Measurements from ENCODE around the gene PPP4R2. TPM values are rescaled to one million over a fixed set of nuclear protein-coding genes. Genes with fewer than 3 reads are reported as not detected.

The PPP4R2 gene
- total and polyA plus RNA-seq, 7 donors = 15.1 to 94.1 (median 51.2) TPM

DNA sequence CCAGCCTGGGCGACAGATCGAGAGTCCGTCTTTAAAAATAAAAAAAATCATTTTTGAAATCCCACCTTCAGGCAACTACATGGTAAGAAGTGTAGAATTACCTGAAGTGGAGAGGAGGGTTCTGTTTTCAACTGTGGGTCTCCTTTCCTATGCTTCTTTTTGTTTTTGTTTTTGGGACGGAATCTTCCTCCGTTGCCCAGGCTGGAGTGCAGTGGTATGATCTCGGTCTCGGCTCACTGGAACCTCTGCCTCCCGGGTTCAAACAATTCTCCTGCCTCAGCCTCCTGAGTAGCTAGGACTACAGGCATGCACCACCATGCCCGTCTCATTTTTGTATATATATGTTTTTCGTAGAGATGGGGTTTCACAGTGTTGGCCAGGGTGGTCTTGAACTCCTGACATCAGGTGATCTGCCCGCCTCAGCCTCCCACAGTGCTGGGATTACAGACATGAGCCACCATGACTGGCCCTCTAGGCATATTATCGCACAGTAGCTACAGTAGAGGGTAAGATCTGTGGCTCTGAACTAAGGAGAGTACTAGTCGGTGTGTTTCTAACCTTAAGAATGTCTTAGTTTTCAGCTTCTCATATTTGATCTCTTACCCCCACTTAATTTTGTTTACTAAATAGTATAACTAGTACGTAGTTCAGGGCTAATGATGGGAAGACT is 73.3 kb downstream of the PPP4R2 start:
- H3K27me3 ChIP-seq (ENCODE audit: insufficient read depth in 3 of 3, low read length in 2 of 3) = no peaks in the 10 kb centered on the region
- ATAC-seq (peak in 1 of 4 donors; percentile 24), DNase-seq (no peak)
- peaks cover 11% of the 10 kb centered on the region for H3K4me1 ChIP-seq
- TF ChIP-seq, protein P1, sequence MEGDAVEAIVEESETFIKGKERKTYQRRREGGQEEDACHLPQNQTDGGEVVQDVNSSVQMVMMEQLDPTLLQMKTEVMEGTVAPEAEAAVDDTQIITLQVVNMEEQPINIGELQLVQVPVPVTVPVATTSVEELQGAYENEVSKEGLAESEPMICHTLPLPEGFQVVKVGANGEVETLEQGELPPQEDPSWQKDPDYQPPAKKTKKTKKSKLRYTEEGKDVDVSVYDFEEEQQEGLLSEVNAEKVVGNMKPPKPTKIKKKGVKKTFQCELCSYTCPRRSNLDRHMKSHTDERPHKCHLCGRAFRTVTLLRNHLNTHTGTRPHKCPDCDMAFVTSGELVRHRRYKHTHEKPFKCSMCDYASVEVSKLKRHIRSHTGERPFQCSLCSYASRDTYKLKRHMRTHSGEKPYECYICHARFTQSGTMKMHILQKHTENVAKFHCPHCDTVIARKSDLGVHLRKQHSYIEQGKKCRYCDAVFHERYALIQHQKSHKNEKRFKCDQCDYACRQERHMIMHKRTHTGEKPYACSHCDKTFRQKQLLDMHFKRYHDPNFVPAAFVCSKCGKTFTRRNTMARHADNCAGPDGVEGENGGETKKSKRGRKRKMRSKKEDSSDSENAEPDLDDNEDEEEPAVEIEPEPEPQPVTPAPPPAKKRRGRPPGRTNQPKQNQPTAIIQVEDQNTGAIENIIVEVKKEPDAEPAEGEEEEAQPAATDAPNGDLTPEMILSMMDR (IDR thresholded peaks at IDR 0.05) = no peak
- no peaks in the 10 kb centered on the region for H3K9me3 ChIP-seq
- no peak overlapping the region for H3K27ac ChIP-seq
- WGBS, 3 donors = 85 to 92% (median 89%) methylated on average over 14 of the region's 14 CpGs
- H3K36me3 ChIP-seq (ENCODE audit: insufficient read depth in 1 of 2, low read depth in 1 of 2) = peaks cover 0 to 25% of the 10 kb centered on the region in 2 donors
- no peak overlapping the region for H3K4me3 ChIP-seq
- intact Hi-C loops (cut with DNase I) = no loop called here

DNA sequence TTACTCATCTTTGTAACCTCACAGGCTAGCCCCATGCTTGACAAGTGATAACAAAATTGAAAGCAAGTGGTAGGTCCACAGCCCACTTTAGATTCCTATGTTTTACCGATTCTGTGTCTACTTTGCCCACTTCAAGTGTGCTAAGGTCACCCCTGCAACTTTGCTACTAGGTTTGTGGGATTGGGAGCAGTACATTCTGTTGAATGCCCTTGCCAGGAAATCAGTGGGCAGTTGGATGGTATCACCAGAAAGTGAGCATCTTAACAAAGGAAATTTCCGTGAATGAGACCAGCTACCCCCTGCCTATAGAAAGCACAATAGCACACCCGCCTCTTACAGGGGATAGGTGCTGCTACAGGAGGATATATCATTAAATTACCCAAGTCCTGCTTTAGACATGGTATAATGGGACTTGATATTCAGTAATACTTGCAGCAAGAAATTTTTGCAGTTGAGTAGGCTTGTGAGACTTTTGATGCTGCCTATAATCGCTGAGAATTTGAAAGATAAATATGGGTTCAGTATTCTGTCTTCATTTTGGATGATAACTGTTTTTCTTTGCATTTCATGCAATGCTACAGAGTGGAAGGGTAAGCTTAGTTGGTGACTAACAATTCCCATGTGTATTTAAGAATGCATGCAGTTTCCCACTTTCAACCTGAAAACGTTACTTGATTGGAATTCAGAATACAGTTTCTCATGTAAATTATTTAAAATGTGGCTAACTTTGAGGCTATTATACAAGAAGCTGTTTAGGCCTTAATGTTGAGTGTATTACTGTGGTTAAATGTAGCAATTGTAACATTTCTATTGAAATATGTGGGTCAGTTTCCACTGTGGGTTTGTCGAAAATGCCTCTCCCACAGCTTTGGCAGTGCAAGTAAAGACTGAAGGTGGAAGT is 74.3 kb downstream of the PPP4R2 start:
- peaks cover 11% of the 10 kb centered on the region for H3K4me1 ChIP-seq
- H3K4me3 ChIP-seq = no peak overlapping the region
- TF ChIP-seq, protein P1 (IDR thresholded peaks at IDR 0.05) = no peak
- H3K9me3 ChIP-seq = no peaks in the 10 kb centered on the region
- DNase-seq = no peak
- intact Hi-C loops (cut with DNase I) = no loop called here
- H3K27me3 ChIP-seq (ENCODE audit: insufficient read depth in 3 of 3, low read length in 2 of 3) = no peaks in the 10 kb centered on the region
- peaks cover 0 to 15% of the 10 kb centered on the region in 2 donors for H3K36me3 ChIP-seq (ENCODE audit: insufficient read depth in 1 of 2, low read depth in 1 of 2)
- peak in 1 of 4 donors; percentile 4 for ATAC-seq
- H3K27ac ChIP-seq = no peak overlapping the region
- 46 to 51% (median 48%) methylated on average over 6 of the region's 6 CpGs for WGBS, 3 donors

DNA sequence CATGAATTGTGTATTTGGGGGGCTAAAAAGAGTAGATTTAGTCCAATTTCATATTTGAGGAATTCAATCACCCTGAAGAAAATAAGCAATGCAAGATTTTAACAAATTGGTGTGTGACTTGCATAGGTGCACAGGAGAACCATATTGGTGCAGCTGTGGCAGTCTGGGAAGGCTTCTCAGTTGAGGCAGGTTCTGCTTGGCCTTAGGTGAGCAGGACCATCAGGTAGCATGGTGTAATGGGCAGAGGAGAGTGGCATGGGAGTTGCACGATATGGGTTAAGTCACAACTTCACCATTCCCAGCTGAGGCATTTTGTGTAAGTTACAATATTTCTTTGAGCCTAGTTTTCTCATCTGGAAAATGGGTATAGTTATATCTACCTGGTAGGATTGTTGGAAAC is 75.3 kb downstream of the PPP4R2 start:
- Histone ChIP-seq H3K36me3 (ENCODE audit: insufficient read depth in 1 of 2, low read depth in 1 of 2) (peaks cover 0 to 5% of the 10 kb centered on the region in 2 donors), H3K27ac (no peak overlapping the region), H3K27me3 (ENCODE audit: insufficient read depth in 3 of 3, low read length in 2 of 3) (no peaks in the 10 kb centered on the region), H3K4me3 (no peak overlapping the region), H3K9me3 (no peaks in the 10 kb centered on the region), H3K4me1 (peaks cover 11% of the 10 kb centered on the region)
- intact Hi-C loops (cut with DNase I) = no loop called here
- 89 to 97% (median 96%) methylated on average over 1 of the region's 1 CpG for WGBS, 3 donors
- no peak for DNase-seq
- ATAC-seq = peak in 1 of 4 donors; percentile 32
- TF ChIP-seq, protein P1 (IDR thresholded peaks at IDR 0.05) = no peak

DNA sequence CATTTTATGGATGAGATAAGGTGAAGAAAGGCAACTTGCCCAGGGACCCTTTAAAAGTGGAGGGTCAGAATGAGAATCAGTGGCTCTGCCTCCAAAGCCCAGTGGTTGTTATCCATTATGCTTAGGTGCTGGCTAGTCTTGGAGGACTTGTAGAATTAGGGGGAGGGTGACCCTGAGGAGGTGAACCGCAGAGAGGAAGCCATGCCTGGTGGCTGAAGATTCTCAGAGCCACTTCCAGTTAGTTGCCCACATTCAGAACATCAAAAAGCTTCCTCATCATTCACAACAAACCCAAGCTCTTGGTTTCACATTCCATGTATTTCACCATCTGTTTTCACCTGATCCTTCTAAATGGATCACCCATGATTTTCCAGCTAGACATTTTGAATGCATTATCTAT is 76.0 kb downstream of the PPP4R2 start:
- Histone ChIP-seq H3K4me1 (peaks cover 11% of the 10 kb centered on the region), H3K27me3 (ENCODE audit: insufficient read depth in 3 of 3, low read length in 2 of 3) (no peaks in the 10 kb centered on the region), H3K27ac (no peak overlapping the region), H3K36me3 (ENCODE audit: insufficient read depth in 1 of 2, low read depth in 1 of 2) (no peaks in the 10 kb centered on the region), H3K4me3 (no peak overlapping the region), H3K9me3 (no peaks in the 10 kb centered on the region)
- peak; percentile 19 to 38 (median 28) for ATAC-seq
- 78 to 87% (median 80%) methylated on average over 1 of the region's 1 CpG for WGBS, 3 donors
- DNase-seq = no peak
- intact Hi-C loops (cut with DNase I) = no loop called here
- TF ChIP-seq, protein P1 (IDR thresholded peaks at IDR 0.05) = no peak

All from psoas muscle (tissue), 8 donors.